NCI-H345 treated with DMSO at 0.1 percent for 48 hours (cell line): Measurements from ENCODE around the gene STAC.
"Not testable (repeated sequence)": the region's sequence is repeated elsewhere in the genome, so short reads cannot be mapped to it uniquely, and the experiment has no call there.

Experiments used
- DNase-seq: peaks from one replicate; lab custom pipeline; 2025; ENCODE audit not compliant: unreplicated experiment; lab: John Stamatoyannopoulos, UW

The STAC gene

GRCh38 chr3:36578418-36578817 is 198.1 kb downstream of the STAC start:
- DNase-seq: not testable (repeated sequence)

DNA sequence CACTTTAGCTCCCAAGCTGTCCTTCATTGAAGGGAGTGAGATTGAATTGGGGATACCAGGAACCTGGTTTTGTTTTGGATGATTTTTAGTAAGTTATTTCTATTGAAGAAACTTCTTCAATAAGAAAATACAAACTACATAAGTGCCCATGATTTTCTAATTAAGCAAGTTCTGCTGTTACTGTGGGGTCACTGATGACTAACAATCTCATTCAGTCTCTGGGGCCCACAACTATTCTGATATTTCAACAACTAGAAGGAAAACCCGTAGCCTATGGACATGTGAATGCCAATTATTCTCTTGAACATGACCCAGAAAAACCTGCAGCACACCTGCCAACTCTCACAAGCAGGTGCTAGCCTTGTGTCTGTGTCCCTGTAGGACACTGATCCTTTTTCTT is 199.4 kb downstream of the STAC start:
- DNase-seq: no peak

DNA sequence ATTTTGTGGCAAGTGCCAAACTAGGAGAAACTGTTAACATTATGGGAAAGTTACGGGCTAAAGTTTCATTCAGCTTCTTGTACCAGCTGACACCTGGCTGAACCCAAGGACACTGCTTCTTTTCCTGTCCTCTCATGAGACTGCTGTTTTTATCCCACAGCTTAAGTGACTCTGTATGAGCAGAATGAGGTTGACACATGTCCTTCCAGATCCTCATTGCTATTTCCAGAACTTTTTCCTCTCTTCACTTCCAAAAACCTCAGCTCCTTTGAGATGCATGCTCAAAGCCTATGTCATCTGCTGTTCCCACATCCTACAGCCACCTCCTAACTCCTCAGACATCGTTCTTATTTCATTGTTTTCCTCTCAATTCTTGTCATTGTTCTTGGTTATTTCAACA is 200.4 kb downstream of the STAC start:
- no peak for DNase-seq

DNA sequence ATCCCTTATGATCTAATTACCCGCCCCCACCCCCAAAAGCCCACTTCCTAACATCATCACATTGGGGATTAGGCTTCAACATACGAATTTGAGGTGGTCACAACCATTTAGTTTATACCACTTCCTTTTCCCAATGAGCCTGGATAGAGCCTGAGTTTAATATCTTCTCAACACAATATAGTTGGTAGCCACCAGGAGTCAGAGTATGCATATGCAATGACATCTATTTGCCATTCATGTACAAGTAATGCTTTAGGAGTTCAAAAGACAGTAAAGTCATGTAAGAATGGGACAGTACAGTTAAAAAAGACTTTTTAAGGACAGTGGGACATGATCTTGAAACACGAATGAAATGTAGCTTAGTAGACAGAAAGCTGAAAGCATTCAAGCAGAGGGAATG is 211.7 kb downstream of the STAC start:
- DNase-seq: no peak

GRCh38 chr3:36595511-36595910 is 215.2 kb downstream of the STAC start:
- no peak for DNase-seq

DNA sequence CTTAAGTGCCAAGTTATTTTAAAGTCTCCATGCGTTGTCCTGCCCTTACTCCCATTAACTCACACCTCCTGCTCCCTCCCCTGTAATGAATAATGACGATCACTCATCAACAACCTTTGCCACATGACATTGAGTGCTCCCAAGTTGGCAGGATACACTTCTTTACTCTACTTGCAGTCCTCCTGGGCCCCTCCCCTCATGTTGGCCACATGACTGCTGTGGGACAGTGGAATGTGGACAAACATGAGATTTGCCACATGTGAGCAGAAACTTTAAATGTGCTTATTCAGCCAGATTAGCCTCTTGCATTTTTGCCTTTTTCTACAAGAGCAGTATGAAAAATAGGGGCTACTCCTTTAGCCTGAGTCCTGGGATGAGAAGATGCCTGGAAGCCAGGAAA is 216.1 kb downstream of the STAC start:
- DNase-seq: no peak

- no peak for DNase-seq
These were observed 217.1 kb downstream of the STAC start for GRCh38 chr3:36597422-36597821.
